ENCODE data around the gene THBS4.

DNA sequence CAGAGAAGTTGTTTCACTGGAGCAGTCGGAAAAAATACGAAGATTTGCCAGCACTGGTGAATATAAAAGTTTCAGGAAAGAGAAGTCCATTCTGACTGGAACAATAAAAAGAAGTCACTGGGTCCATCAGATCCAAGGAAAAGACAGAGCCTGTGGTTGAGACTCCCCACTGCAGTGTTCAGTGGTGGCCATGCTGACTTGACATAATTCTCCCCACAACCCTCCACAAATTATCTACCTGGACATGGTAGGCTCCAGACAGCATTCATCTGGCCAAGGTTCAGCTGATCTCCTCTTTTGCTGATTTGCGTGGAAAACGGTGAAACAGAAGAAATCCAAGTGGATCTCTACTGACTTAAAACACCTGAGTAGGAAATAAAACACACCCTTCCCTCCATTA, 8.0 kb downstream of the THBS4 start:
- TF ChIP-seq, protein P1, sequence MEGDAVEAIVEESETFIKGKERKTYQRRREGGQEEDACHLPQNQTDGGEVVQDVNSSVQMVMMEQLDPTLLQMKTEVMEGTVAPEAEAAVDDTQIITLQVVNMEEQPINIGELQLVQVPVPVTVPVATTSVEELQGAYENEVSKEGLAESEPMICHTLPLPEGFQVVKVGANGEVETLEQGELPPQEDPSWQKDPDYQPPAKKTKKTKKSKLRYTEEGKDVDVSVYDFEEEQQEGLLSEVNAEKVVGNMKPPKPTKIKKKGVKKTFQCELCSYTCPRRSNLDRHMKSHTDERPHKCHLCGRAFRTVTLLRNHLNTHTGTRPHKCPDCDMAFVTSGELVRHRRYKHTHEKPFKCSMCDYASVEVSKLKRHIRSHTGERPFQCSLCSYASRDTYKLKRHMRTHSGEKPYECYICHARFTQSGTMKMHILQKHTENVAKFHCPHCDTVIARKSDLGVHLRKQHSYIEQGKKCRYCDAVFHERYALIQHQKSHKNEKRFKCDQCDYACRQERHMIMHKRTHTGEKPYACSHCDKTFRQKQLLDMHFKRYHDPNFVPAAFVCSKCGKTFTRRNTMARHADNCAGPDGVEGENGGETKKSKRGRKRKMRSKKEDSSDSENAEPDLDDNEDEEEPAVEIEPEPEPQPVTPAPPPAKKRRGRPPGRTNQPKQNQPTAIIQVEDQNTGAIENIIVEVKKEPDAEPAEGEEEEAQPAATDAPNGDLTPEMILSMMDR (conservative IDR thresholded peaks at IDR 0.05) = no peak
- no peak for TF ChIP-seq EZH2 (IDR thresholded peaks at IDR 0.05; ENCODE audit: low read depth)
